GM21423 (cell line): ENCODE data around the gene IFNG-AS1.

Experiments used
- ATAC-seq: cut with Tn5 transposase; IDR thresholded peaks from one replicate; pipeline ENCODE4 v1.9.1; 2021; ENCODE audit warnings: mild to moderate bottlenecking, moderate library complexity; ENCODE audit not compliant: unreplicated experiment

Gene IFNG-AS1

DNA sequence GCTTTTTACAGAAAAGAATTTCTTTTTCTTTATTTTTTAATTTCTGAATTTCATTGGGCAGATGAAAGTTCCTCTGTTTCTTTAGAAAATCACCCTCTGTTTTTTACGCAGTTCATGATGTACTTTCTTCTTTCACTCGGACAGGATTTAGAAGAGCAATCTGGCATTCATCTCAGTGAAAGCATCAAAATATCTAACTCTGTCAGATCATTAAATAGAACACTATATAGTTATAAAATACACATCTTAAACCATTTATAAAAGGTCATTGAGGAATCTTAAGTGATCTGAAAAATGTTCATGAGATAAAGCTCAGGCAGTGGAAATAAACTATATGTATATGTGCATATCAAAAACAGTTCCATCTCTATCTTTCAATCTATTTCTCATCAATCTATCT, 3.9 kb downstream of the IFNG-AS1 start:
- no peak for ATAC-seq

DNA sequence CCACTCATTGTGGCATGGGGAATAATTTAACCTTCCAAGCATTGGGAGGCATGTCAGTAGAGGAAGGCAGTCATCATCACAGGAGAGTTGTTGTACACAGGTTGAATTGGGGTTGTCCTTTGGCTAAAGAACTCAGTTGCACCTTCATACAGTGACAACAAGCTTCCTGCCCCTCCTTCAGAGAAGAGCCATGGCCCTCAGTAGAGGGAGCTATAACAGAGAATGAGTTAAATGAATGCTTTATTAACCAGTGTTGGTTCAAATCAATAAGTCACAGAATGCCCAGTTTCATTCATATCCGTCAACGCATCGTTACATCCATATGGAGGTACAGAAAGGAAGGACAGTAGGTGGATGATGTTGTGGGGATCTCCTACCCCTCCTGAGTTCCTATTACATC, 4.8 kb downstream of the IFNG-AS1 start:
- ATAC-seq, result no peak

DNA sequence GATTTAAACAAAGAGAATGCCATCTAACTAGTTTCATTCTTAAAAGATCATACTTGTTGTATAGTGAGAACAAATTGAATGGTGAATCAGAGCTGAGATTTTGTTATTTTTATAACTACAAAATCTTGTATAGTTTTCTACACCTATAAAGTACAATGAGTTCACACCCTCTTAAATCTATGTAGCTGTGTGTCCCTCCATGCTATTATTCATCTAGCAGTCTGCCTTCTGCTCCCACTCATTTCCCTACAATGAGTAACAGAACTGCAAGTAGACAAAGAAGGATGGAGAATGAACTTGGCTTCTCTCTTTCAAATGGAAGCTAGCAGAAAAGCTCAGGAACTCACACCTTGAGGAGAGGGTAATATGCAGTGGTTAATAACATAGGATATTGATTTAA, 7.1 kb downstream of the IFNG-AS1 start:
- ATAC-seq, result no peak

DNA sequence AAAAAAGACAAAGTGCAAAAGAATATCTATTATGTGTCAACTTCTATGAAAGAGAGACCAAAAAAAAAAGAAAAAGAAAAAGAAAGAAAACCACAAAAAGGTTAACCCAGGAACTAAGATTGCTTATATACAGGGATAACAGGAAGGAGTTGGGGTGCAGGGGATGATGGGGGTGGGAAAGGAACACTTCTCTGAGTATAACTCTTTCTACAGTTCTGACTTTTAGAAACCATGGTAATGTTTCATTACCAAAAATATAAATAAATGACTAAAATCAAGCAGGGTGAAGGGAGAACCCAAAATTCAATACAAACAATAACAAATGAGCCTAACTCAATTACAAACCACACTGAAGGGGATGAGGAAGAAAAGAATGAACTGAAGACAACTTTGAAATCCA, 9.1 kb downstream of the IFNG-AS1 start:
- ATAC-seq, result no peak

DNA sequence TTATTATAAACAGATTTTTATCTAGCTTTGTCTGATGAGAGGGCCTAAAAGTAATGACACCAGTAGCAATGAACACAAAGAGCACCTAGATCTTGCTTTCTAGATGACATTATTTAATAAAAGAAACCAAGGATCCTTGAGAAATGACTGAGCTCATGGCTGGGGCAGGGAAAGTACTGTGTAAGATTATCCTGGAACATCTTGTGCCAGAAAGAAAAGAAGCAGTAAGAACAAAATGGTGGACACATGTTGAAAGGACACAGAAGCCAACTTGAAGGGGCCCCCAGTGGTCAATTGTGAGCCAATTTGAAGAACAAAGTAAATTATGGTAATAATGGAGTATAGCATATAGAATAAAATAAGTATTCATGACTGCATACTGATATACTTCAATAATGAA, 10.0 kb downstream of the IFNG-AS1 start:
- no peak for ATAC-seq

DNA sequence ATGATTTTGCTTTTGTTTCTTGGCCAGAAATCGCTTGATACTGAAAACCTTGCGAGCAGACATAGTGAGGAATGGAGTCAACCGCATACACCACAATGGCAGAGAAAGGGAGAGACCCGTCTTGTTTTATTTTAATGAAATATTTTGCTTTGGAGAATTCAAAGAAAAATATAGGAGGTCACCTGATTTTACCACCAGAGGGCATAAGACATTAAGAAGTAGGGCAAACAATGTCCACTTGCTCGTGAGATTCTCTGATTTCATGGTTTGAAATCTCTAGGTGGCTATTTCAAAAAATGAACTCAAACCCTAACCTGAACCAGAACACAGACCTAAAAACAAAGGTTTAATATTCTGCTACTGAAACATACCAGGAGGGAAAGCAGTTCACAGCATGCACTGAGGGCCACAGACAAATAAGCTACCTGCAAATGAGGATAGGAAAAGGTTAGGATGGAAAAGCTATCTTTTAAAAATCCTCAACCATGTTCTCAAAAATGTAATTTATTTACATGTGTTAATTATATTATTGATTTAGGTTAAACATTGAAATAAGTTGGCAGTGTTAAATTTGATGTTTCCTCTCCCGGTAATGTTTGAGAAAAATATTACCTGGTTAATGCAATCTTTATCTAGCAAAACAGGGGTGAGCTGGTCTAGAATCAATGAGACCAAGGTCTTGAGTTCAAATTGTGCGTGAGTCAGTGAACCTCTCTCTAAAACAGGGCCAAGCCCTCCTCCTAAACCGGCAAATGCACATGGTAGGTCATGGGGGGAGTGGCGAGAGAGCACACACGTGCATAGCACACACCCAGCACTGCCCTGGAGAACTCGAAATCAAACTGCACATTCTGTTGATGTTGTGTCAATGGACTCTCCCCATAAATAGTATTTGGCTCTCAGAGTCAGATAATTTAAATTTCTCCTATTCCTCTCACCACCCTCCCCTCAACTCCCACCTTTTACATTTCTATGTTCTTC, 12.5 kb downstream of the IFNG-AS1 start:
- no peak for ATAC-seq

DNA sequence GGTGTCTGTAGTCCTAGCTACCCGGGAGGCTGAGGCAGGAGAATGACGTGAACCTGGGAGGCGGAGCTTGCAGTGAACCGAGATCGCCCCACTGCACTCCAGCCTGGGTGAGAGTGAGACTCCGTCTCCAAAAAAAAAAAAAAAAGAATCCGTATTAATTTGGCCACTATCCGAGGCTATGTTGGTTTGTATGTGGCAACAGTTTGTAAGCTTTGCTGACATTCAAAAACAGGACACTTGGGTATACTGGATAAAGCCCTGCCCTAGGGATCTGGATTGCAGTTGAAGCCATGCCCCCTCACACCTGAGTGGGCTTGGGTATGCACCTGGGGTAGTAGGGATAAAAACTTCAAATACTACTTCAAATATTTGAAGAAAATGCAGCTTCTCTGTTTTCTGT, 14.5 kb downstream of the IFNG-AS1 start:
- no peak for ATAC-seq

DNA sequence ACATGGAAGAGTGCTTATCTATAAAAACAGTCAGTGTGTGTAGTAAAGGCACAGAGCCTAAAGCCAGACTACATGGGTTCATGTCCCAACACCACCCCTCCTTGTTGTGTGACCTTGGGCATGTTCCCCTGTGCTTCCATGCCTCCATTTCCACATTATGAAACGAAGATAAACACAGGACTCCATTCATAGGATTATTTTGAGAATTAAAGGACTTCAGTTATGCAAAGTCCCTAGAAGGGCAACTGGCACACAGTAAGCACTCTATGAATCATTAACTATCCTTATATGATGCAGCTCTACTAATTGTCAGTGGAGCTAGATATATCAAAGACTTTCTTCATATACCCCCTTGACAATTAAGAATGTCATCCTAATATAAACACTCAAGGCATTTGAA, 17.8 kb downstream of the IFNG-AS1 start:
- no peak for ATAC-seq

DNA sequence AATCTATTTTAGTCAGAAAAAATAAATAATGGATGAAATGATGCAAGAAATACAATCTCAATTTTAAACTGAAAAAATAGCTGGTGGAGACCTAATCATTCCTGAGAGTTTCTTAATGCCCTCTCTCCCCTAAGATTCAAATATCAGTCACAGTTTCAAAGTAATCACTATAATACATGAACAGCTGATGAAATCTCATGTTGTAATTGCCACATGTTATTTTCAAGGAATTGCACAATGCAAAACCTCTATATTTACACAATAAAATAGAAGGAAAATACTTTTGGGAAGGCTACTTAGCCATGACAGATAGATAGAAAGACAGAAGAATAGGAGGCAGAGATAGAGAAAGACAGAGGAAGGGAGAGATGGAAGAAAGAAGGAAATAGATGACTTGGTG, 18.2 kb downstream of the IFNG-AS1 start:
- ATAC-seq, result no peak

DNA sequence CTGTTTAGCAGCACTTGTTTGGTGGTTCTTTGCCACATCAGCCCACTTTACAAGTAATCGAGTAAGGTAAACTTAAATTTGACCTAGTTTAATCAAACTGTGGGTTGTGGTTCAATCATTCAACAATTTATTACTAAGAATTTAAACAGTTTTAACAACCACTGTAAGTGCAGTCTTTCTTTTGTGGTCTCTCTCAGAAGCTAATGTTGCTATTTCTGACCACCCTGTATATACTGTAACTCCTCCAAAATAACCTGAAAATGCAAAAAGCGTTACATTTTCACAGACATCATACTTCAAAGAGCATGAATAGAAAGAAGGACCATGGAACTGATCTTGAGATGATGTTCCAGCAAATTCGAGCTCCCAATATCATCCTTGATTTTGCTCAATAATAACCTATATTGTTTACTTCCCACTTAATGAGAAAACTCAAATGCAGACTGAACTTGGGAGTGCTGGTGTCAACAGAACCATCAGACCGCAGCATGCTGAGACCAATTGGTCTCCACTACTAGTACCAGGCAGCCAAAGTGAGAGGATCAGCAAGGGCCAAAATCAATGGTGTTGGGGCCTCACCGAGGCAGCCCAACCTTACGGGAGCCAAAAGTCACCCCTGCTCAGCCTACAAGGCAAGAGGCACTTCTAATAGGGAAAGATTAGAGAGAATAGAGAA, 22.1 kb downstream of the IFNG-AS1 start:
- ATAC-seq, result no peak

DNA sequence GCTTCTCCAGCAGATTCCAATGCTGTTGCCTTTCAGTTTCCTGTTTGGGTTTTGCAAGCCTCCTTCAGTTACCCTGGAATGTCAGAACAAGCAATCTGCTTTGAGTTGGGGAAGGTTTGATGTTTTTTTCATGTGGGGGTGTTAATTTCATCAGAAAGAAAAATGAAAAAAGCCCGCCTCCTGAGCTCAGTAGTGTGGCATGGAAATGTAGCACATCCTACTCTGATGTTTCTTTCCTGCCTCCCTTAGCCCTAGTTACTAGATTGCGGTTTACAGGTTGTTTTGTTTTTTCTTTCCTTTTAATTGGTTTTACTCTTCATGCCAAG, 22.6 kb downstream of the IFNG-AS1 start:
- ATAC-seq, result no peak

DNA sequence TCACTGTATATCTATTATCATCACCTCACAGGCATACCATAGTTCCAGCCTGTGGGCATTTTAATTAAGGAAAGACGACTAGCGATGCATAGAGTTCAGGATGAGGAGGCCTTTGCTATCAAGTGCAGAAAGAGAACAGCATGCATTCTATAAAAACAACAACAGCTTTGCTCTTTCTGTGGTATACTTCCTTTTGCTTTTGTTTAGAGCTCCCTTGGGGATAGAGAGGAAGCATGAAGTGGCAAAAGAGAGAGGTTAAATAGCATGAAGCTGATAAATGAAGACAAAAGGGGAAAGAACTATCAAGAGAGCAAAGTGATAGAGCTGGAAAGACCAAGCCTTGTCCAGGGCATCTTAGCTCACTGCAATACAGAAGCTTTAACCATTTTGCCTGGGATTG, 23.5 kb downstream of the IFNG-AS1 start:
- peak; percentile 89 for ATAC-seq

DNA sequence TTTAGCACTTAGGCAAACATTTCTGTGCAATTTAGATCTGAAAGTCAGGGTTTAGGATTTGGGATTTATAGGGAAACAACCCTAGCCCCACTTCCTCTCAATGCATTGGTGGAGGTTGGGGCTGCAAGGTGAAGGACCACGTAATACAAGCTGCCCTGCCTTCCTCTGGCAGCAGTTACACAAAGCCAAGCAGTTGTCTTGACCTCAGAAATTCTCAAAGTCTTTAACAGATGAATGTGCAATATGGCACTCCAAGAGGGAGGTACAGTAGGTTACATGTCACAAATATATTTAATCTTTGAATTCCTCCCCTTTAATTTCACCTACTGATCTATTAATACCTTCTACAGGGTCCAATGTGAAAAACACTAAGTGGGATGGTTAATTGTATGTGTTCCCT, 23.9 kb downstream of the IFNG-AS1 start:
- ATAC-seq, result no peak

DNA sequence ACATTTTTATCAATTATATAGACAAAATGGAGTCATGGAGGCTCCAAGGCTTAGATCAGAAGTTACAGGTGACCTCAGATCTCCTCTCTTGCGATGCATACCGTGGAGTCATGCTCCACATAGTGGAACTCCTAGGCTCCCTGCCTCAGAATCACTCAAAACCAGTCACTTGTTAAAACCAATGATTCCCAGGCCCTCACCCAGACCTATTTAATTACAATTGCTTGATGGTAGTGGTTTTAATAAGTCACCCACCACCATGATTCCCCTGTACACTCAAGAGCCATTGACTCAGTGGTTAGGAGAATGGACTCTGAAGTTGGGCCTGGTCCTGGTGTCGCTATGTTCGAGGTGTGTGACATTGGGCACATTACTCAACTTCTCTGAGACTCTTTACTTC, 26.9 kb downstream of the IFNG-AS1 start:
- no peak for ATAC-seq

DNA sequence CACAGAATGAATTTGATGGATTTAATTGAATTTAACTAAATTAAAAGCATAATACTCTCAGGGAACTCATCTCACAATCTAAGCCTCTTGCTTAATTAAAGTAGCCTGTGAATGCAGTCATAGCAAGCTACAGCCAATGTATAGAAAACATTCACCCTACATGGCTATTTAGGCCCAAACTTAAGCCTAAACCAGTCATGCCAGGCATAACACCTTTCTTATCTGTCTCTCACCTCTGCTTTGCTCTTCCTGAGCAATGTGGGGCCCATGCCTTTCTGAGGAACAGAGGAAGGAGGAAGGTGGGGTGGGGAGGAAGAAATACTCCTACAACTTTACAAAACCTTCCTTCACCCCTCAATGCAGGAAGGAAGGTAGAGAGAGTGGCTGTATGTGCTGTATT, 29.1 kb downstream of the IFNG-AS1 start:
- no peak for ATAC-seq

DNA sequence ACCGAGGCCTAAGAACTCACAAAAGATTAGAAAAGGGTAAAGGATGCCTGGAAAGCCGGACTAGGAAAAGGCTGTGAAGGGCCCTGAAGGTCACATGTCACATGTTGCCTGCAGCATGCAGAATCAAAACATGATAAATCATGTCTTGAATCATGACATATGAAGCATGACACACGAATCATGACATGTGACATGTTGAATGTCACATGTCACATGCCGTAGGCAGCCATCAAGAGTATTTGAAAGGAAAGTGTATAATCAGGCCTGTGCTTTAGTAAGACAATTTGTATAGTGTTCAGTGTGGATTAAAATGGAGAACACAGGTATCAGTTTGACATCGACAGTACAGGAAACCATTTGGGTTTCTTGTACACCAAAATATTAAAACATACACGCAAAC, 30.8 kb downstream of the IFNG-AS1 start:
- ATAC-seq, result no peak

DNA sequence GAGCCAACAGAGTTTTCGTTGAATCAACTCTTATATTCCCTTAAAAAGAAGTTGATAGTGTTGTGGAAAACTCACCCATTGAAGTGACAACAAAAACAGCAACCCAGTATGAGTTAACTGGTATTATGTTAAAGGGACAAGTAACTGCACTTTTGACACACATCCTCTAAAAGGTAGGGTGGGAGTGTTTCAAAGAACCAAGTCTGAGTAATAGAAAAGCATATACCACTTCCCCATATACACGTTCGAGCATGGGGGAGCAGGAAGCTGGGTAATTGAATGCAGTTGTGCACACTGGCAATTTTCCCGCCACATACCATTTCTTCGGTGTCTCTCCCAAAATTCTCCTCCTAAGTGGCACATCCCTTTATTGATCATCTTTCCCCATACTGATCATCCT, 31.5 kb downstream of the IFNG-AS1 start:
- no peak for ATAC-seq

DNA sequence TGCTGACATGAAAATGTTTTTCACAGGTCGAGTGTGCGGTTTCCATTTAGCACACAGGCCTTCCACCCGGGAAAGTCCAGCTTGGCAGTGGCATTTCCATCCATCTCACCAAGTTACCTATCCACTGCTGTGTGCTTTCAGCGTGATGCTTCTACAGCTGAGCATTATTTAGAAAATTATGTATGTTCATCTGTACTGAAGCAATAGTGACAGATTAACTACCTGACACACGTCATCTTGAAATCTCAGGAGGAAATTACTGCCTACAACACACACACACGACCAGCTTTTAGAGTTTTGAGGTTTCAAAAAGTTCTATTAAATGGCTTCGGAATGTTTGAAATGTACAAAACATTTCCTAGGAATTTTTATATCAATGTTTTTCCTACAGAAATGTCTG, 39.4 kb downstream of the IFNG-AS1 start:
- ATAC-seq, result no peak

DNA sequence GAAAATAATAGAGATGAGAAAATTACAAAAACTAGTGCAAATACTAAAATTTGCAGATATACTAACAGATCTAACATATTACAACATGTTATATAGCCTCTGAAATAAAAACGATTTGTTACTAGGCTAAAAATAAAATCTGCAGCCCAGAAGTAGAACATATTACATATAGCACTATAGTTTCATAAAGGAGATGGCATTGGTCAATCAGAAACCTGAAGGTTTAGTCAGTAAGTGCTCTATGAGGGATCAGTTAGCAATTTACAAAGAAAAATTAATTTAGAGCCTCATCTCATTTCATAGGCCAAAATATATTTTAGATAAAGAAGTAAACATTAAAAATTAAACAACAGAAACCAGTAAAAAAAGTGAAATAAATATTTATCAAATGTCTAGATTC, 41.0 kb downstream of the IFNG-AS1 start:
- no peak for ATAC-seq

DNA sequence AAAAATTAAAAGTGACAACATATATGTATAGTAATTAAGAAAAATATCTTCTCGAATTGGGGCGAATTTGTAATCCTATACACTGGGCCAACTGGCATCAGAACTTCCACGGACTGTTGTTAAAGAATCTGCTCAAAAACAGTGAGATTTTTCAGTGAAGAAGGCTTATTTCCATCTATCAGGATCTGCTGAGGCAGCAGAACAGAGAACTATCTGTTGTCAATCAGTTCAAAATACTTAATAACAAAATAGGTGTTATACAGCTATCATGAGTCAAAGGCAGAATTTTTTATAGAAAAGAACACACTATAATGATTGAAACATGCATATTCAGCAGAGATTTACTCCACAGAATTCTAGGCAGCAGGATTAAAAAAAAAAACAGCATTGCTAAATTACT, 41.9 kb downstream of the IFNG-AS1 start:
- no peak for ATAC-seq

DNA sequence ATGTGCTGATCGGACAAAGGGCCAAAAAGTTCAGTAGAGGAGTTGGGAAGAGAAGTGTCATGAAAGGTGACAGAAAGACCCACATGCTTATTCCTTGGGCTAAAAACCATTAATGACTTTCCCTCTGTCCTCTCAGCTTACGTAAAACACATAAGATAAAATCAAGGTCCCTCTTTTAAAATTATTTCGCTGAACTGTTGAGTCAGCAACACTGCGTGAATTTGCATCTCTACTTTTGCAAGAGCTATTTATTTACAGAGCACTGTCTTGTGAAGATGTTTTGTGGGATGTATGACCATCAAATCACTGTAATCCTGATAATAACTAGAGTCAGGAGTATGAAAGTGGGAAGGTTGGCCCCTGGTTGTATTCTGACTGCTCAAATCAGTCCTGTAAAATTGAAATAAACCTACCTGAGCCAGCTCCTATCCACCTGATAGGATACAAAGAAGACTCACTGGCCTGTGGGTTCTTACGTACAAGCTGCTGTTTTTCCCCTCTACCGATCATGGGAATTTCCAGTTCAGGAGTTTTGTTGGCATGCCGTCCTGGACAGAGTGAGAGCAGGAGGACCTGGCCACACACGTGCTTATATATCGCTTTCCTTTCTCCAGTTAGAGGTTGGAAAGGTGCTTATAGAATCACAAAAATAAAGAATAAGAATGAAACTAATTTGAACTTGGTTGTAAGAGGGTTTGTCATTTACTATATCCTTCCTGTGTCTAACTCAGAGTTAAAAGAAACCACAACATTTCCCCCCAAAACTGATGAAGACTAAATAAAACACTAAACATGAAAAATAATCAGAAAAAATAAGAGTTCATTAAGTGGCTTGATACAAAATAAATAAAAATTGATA, 42.9 kb downstream of the IFNG-AS1 start:
- no peak for ATAC-seq

DNA sequence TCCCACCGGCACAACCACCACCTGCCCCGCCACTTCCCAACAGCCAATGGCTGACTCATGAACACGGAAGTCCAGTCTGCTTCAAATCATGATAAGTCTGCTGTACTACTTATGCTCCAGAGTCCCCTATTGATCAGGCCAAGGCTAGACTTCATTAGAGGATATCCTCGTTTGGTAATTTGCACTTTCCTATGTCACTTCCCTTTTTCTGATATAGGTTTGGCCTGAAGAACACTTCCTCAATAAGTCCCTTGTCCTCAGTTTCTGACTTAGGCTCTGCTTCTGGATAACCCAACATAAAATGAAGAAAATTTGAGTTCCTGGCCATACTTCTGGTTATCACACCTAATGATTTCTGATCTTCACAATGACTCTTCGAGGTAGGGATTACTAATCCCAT, 45.3 kb downstream of the IFNG-AS1 start:
- ATAC-seq, result no peak
